GM21619 (cell line): ENCODE measurements around the gene ATP1A1.

ENCODE experiments used
- ATAC-seq: cut with Tn5 transposase; IDR thresholded peaks from one replicate; pipeline ENCODE4 v1.9.1; 2021; ENCODE audit not compliant: unreplicated experiment

The ATP1A1 gene

GRCh38 chr1:116372651-116373430 is at the start of gene ATP1A1:
Gene ATP1A1, plus strand, starts transcription at chr1:116373244. Its CDS starts 268 bp downstream, at chr1:116373512.
- ATAC-seq = peak; percentile 57

GRCh38 chr1:116323491-116323890 is 49.6 kb upstream of the ATP1A1 start:
- no peak for ATAC-seq

- ATAC-seq = no peak
These were observed 48.6 kb upstream of the ATP1A1 start for GRCh38 chr1:116324411-116324810.

GRCh38 chr1:116325104-116325503 is 47.9 kb upstream of the ATP1A1 start:
- ATAC-seq = no peak

GRCh38 chr1:116325922-116326321 is 47.1 kb upstream of the ATP1A1 start:
- no peak for ATAC-seq

GRCh38 chr1:116326486-116326885 is 46.6 kb upstream of the ATP1A1 start:
- no peak for ATAC-seq

- no peak for ATAC-seq
These were observed 44.4 kb upstream of the ATP1A1 start for GRCh38 chr1:116328671-116329070.

GRCh38 chr1:116329524-116330341 is 43.3 kb upstream of the ATP1A1 start:
- ATAC-seq = no peak

- ATAC-seq = no peak
These were observed 42.7 kb upstream of the ATP1A1 start for GRCh38 chr1:116330342-116330652.

- ATAC-seq = no peak
These were observed 42.2 kb upstream of the ATP1A1 start for GRCh38 chr1:116330846-116331245.

- no peak for ATAC-seq
These were observed 41.5 kb upstream of the ATP1A1 start for GRCh38 chr1:116331523-116331922.

- no peak for ATAC-seq
These were observed 40.6 kb upstream of the ATP1A1 start for GRCh38 chr1:116332451-116332850.

GRCh38 chr1:116333171-116334014 is 39.7 kb upstream of the ATP1A1 start:
- no peak for ATAC-seq

- ATAC-seq = no peak
These were observed 39.0 kb upstream of the ATP1A1 start for GRCh38 chr1:116334015-116334547.

GRCh38 chr1:116334868-116335635 is 38.0 kb upstream of the ATP1A1 start:
- no peak for ATAC-seq

GRCh38 chr1:116335850-116336624 is 37.0 kb upstream of the ATP1A1 start:
- ATAC-seq = no peak

GRCh38 chr1:116337398-116337797 is 35.6 kb upstream of the ATP1A1 start:
- no peak for ATAC-seq

- no peak for ATAC-seq
These were observed 34.6 kb upstream of the ATP1A1 start for GRCh38 chr1:116338400-116338799.

GRCh38 chr1:116340506-116341231 is 32.4 kb upstream of the ATP1A1 start:
- ATAC-seq = no peak
